Measurements from ENCODE around the gene ATCAY.

- peak; percentile 93 for TF ChIP-seq POLR2A (IDR thresholded peaks at IDR 0.05)
- TF ChIP-seq CTCF (IDR thresholded peaks at IDR 0.05): peak; percentile 27 to 83 (median 48)
Observed at GRCh38 chr19:3970808-3971598, 90.5 kb downstream of the ATCAY start, which contains the start of gene DAPK3.
